ENCODE measurements around the gene XRN2. TPM values are rescaled to one million over a fixed set of nuclear protein-coding genes. Genes with fewer than 3 reads are reported as not detected.

The XRN2 gene
- polyA plus RNA-seq, 3 donors, result 53.1 to 111 (median 101) TPM

DNA sequence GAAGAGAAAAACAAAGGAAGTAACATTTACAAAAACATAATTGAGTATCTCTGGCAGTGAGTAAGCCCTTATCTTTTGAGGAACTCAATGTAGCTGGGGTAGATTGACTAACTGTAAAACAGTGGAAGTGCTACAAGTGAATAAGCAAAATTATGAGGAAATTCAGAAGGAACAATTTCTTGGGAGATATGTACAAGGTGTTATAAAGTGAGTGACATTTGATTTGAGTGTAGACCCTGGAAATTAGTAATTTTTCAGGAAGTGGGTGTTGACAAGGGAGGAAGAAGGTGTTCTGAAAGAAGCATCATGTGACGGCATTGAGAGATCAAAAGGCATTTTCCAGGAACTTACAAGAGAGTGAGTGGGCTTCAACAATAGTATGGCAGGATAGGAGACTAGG is 22.2 kb downstream of the XRN2 start:
- peak; percentile 44 to 74 (median 71) for DNase-seq
- Mint-ChIP-seq H3K27ac (peak overlapping the region; percentile 56 to 87 (median 84)), H3K4me1 (peaks cover 45% of the 10 kb centered on the region), H3K36me3 (peaks cover 18 to 31% of the 10 kb centered on the region in 2 donors), H3K4me3 (peak overlapping the region in 1 of 2 donors; percentile 72), H3K27me3 (ENCODE audit: low read depth in 3 of 3) (no peaks in the 10 kb centered on the region), H3K9me3 (peaks cover 0 to 5% (median 4%) of the 10 kb centered on the region in 7 donors)
- Histone ChIP-seq H3K9ac (ENCODE audit: insufficient read depth, low read length, poor library complexity, severe bottlenecking) (no peak overlapping the region), H3K79me2 (ENCODE audit: insufficient read depth, low read length) (peaks cover 94% of the 10 kb centered on the region), H3K4me1 (ENCODE audit: control insufficient read depth in 1 of 2, insufficient read depth in 2 of 2, low read length in 2 of 2) (peaks cover 40 to 50% of the 10 kb centered on the region in 2 donors), H3K9me3 (replicated peaks in 1 of 2; ENCODE audit: control insufficient read depth in 1 of 2, insufficient read depth in 1 of 2, low read length in 2 of 2) (peaks cover 0 to 8% of the 10 kb centered on the region in 2 donors), H3K27me3 (ENCODE audit: control insufficient read depth in 2 of 2, insufficient read depth in 2 of 2, low read length in 2 of 2) (no peaks in the 10 kb centered on the region), H3K4me2 (replicated peaks; ENCODE audit: extremely low read depth, low read length, poor library complexity, severe bottlenecking) (peak overlapping the region; percentile 55), H2AFZ (ENCODE audit: insufficient read depth, low read depth, low read length, poor library complexity, severe bottlenecking) (no peak overlapping the region), H3K4me3 (replicated peaks in 1 of 3; ENCODE audit: low read depth in 2 of 3, low read length in 3 of 3) (peak overlapping the region in 1 of 3 experiments; percentile 42), H4K20me1 (ENCODE audit: insufficient read depth, low read length) (peaks cover 99% of the 10 kb centered on the region), H3K27ac (ENCODE audit: low read depth in 1 of 2, low read length in 2 of 2) (peak overlapping the region in 1 of 2 donors; percentile 74), H3K36me3 (replicated peaks in 1 of 2; ENCODE audit: control insufficient read depth in 1 of 2, insufficient read depth in 2 of 2, low read length in 2 of 2) (peaks cover 12 to 26% of the 10 kb centered on the region in 2 donors)
- 17% methylated on average over 1 of the region's 1 CpG for WGBS (ENCODE audit: insufficient coverage)
- TF ChIP-seq, protein P1, sequence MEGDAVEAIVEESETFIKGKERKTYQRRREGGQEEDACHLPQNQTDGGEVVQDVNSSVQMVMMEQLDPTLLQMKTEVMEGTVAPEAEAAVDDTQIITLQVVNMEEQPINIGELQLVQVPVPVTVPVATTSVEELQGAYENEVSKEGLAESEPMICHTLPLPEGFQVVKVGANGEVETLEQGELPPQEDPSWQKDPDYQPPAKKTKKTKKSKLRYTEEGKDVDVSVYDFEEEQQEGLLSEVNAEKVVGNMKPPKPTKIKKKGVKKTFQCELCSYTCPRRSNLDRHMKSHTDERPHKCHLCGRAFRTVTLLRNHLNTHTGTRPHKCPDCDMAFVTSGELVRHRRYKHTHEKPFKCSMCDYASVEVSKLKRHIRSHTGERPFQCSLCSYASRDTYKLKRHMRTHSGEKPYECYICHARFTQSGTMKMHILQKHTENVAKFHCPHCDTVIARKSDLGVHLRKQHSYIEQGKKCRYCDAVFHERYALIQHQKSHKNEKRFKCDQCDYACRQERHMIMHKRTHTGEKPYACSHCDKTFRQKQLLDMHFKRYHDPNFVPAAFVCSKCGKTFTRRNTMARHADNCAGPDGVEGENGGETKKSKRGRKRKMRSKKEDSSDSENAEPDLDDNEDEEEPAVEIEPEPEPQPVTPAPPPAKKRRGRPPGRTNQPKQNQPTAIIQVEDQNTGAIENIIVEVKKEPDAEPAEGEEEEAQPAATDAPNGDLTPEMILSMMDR (IDR thresholded peaks at IDR 0.05), result no peak
- intact Hi-C loops (cut with micrococcal nuclease), result no loop called here

GRCh38 chr20:21326700-21327099 is 23.6 kb downstream of the XRN2 start:
- Histone ChIP-seq H2AFZ (ENCODE audit: insufficient read depth, low read depth, low read length, poor library complexity, severe bottlenecking) (no peak overlapping the region), H3K27ac (ENCODE audit: low read depth in 1 of 2, low read length in 2 of 2) (peak overlapping the region in 1 of 2 donors; percentile 38), H3K9me3 (replicated peaks in 1 of 2; ENCODE audit: control insufficient read depth in 1 of 2, insufficient read depth in 1 of 2, low read length in 2 of 2) (no peaks in the 10 kb centered on the region), H3K79me2 (ENCODE audit: insufficient read depth, low read length) (peaks cover 86% of the 10 kb centered on the region), H3K27me3 (ENCODE audit: control insufficient read depth in 2 of 2, insufficient read depth in 2 of 2, low read length in 2 of 2) (no peaks in the 10 kb centered on the region), H3K9ac (ENCODE audit: insufficient read depth, low read length, poor library complexity, severe bottlenecking) (no peak overlapping the region), H3K4me3 (replicated peaks in 1 of 3; ENCODE audit: low read depth in 2 of 3, low read length in 3 of 3) (no peak overlapping the region), H3K4me1 (ENCODE audit: control insufficient read depth in 1 of 2, insufficient read depth in 2 of 2, low read length in 2 of 2) (peaks cover 40 to 50% of the 10 kb centered on the region in 2 donors), H4K20me1 (ENCODE audit: insufficient read depth, low read length) (peaks cover 97% of the 10 kb centered on the region), H3K36me3 (replicated peaks in 1 of 2; ENCODE audit: control insufficient read depth in 1 of 2, insufficient read depth in 2 of 2, low read length in 2 of 2) (peaks cover 22 to 40% of the 10 kb centered on the region in 2 donors), H3K4me2 (replicated peaks; ENCODE audit: extremely low read depth, low read length, poor library complexity, severe bottlenecking) (no peak overlapping the region)
- Mint-ChIP-seq H3K4me3 (no peak overlapping the region), H3K9me3 (peaks cover 0 to 2% (median 0%) of the 10 kb centered on the region in 7 donors), H3K36me3 (peaks cover 23 to 33% of the 10 kb centered on the region in 2 donors), H3K4me1 (peaks cover 45% of the 10 kb centered on the region), H3K27ac (peak overlapping the region in 5 of 7 donors; percentile 77 to 89 (median 84)), H3K27me3 (ENCODE audit: low read depth in 3 of 3) (no peaks in the 10 kb centered on the region)
- intact Hi-C loops (cut with micrococcal nuclease), result no loop called here
- TF ChIP-seq, protein P1 (IDR thresholded peaks at IDR 0.05), result no peak
- DNase-seq, result no peak
- WGBS (ENCODE audit: insufficient coverage), result 100% methylated on average over 1 of the region's 1 CpG

All from CD14-positive monocyte (primary cell).